Measurements from ENCODE around the gene FAM120AOS. TPM values are rescaled to one million over a fixed set of nuclear protein-coding genes. Genes with fewer than 3 reads are reported as not detected.
A peak's percentile ranks its signal among the peaks of the same experiment; 100 is the strongest.
"Not testable (repeated sequence)": the region's sequence is repeated elsewhere in the genome, so short reads cannot be mapped to it uniquely, and the experiment has no call there.

Gene FAM120AOS
- polyA plus RNA-seq, 1 donor from 2014 or later: 62.9 TPM

DNA sequence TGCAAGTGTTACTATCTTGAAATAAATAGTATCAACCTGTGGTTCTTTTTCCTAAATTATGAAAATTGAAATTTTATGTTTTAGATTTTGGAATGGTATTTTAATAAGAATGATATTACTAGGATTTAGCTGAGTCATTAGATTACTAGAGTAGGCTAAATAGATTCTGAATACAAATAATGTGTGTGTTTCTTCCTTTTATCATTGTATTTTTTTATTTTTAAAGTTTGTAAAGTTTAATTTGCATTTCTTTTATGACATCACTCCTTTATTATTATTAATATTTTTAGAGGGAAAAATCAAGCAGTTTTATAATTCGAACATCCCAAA lies 8.0 kb upstream of the FAM120AOS start:
- no peaks in the 10 kb centered on the region for H3K9me3 Mint-ChIP-seq
- H3K4me1 Mint-ChIP-seq: peaks cover 65 to 72% (median 71%) of the 10 kb centered on the region in 3 donors
- H3K4me3 Mint-ChIP-seq: peak overlapping the region in 1 of 4 donors; percentile 23
- H3K36me3 Mint-ChIP-seq: peaks cover 2% of the 10 kb centered on the region
- H3K27me3 Mint-ChIP-seq: no peaks in the 10 kb centered on the region
- H3K27ac Mint-ChIP-seq: no peak overlapping the region

DNA sequence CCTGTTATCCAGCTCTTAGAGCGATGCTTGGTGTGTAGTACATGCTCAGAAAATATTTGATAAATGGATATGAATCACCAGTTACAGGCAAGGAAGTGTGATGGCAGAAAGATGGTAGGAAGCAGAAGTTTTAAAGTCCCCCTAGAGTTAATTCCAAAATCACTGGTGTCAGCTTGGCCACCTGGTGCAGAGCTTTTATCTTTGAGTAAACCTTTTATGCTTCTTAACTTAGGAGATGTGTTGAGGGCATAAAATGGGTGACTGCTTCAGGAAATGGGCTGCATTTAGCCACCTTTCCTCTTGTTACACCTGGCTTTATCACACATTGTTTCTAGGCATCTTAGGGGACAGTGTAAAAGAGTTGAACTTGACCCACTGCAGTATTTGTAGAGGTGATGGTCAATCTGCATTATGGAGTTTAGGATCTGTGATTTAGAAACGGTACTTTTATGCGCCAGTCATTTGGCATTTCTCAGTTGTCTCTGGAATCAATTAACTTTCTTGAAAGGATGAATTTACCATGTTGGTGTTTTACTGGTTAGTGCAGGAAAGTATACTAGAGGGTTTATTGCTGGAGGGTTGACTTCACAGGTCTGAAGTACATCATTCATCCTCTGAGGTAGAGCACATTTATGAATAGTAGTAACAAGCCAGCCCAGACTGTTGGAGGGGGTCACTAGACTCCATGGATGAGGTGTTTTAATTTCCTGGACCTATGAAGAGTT lies 7.5 kb upstream of the FAM120AOS start:
- Mint-ChIP-seq H3K27me3 (no peaks in the 10 kb centered on the region), H3K9me3 (no peaks in the 10 kb centered on the region), H3K4me3 (peak overlapping the region in 1 of 4 donors; percentile 23), H3K27ac (peak overlapping the region in 2 of 3 donors; percentile 6 to 76), H3K4me1 (peaks cover 67 to 72% (median 72%) of the 10 kb centered on the region in 3 donors), H3K36me3 (peaks cover 2% of the 10 kb centered on the region)

DNA sequence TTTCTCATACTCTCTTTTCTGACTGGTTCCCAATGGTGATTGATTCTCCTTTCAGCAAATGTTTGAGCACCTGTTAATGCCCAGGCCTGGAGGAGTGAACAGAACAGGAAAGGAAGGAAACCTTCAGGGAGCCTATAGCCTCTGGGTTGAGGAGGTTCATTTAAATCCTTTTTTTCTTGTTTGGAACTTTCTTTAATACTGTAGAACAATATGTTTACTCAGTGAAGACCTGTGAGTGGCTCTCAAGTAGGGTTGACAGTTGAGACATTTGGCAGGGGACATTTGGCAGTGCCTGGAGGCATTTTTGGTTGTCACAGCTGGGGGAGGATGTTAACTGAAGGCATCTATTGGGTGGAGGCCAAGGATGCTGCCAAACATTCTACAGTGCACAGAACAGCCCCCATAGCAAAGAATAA lies 6.1 kb upstream of the FAM120AOS start:
- H3K4me3 Mint-ChIP-seq: no peak overlapping the region
- peak overlapping the region in 1 of 3 donors; percentile 19 for H3K27ac Mint-ChIP-seq
- peaks cover 2% of the 10 kb centered on the region for H3K36me3 Mint-ChIP-seq
- peaks cover 63 to 68% (median 64%) of the 10 kb centered on the region in 3 donors for H3K4me1 Mint-ChIP-seq
- H3K9me3 Mint-ChIP-seq: no peaks in the 10 kb centered on the region
- H3K27me3 Mint-ChIP-seq: no peaks in the 10 kb centered on the region

DNA sequence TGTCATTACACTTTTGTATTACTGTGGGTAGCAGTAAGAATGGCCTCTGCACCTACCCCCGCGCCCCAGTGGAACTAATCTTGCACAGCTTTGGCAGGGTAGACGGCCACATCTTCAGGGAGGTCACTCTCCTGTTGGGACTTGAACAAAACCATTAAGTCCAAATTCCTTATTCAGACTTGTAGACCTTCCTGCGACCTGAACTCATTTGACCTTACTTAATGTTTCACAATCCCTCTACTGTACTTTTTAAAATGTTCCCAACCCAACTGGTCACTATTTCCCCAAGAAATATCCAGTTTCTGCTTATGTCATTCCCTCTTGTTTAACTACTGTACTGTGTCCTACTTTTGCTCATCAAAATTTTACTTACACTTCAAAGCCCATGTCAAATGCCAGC lies 5.3 kb upstream of the FAM120AOS start:
- H3K4me3 Mint-ChIP-seq: no peak overlapping the region
- H3K36me3 Mint-ChIP-seq: peaks cover 2% of the 10 kb centered on the region
- H3K9me3 Mint-ChIP-seq: no peaks in the 10 kb centered on the region
- peaks cover 61 to 66% (median 62%) of the 10 kb centered on the region in 3 donors for H3K4me1 Mint-ChIP-seq
- peak overlapping the region in 2 of 3 donors; percentile 11 to 78 for H3K27ac Mint-ChIP-seq
- H3K27me3 Mint-ChIP-seq: no peaks in the 10 kb centered on the region

DNA sequence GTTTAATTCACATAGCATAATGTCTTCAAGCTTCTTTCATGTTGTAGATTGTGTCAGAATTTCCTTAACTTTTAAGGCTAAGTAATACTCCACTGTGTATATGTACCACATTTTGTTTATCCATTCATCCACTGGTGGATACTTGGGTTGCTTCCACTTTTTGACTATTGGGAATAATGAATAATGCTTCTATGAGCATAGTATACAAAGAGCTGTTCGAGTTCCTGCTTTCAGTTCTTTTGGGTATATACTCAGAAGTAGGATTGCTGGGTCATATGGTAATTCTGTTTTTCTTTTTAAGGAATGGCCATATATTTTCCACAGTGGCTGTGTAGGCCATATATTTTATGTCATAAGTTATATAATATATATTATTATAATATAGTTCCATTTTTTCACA lies 3.6 kb upstream of the FAM120AOS start:
- Mint-ChIP-seq H3K9me3 (no peaks in the 10 kb centered on the region), H3K4me1 (peaks cover 48 to 63% (median 56%) of the 10 kb centered on the region in 3 donors), H3K27me3 (no peaks in the 10 kb centered on the region), H3K27ac (peak overlapping the region; percentile 62 to 87 (median 73)), H3K36me3 (peaks cover 2% of the 10 kb centered on the region), H3K4me3 (peak overlapping the region in 2 of 4 donors; percentile 35 to 81)

DNA sequence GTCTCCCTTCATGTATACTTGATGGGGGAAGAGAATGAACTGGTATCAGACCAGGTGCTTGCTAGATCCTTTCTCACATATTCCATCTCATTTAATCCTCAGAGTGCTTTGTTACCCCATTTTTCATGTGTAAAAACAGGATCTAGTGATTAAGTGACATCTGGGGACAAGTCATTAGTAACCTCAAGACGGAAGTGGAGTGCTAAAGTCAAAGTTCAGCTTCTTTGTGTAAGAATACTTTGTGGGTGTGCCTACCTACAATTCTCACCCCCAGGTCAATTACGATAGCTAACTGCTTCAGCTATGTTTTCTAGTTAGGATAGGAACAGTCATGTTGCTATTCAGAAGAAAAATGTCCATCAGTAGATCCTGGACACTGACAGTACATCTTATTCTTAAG lies 3.1 kb upstream of the FAM120AOS start:
- Mint-ChIP-seq H3K9me3 (no peaks in the 10 kb centered on the region), H3K4me1 (peaks cover 46 to 63% (median 53%) of the 10 kb centered on the region in 3 donors), H3K36me3 (peaks cover 2% of the 10 kb centered on the region), H3K27me3 (no peaks in the 10 kb centered on the region), H3K4me3 (peak overlapping the region in 2 of 4 donors; percentile 35 to 81), H3K27ac (peak overlapping the region; percentile 62 to 87 (median 73))

DNA sequence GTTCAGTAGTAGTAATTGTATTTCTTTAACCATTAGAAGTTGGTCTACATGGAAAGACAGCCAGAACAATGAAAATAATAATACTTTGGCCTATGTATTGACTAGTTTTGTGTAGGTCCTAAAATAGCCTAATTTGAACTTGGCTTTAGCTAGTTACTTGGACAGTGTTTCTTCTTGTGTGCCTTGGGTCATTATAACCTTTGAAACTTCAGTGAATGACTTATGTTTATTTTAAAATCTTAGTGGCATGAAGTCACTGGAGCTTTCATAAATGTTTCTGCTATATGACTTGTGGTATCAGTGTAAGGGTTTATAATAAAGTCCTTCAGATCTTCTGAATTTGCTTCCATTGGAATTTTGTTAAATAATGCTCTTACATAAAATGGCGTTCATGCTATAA lies 2.6 kb upstream of the FAM120AOS start:
- Mint-ChIP-seq H3K27ac (peak overlapping the region; percentile 17 to 87 (median 62)), H3K9me3 (no peaks in the 10 kb centered on the region), H3K4me1 (peaks cover 44 to 61% (median 51%) of the 10 kb centered on the region in 3 donors), H3K27me3 (no peaks in the 10 kb centered on the region), H3K4me3 (peak overlapping the region in 2 of 4 donors; percentile 35 to 81), H3K36me3 (peaks cover 2% of the 10 kb centered on the region)

DNA sequence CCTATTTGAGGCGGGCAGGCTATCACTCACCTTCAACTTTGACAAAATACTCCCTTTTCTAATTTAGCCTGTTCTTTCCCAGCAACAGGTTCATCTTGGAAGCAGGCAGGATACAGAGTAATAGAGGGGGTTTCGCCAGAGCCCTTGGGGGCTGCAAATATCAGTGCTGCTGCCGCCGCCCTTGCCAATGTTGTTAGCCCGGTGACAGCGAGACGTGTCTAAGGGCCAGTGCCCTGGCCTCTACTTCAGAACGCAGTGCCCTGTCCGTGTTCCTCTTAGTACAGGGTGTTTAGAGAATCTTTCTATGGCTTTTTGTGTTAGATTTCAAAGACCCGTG lies 703 bp downstream of the FAM120AOS start:
- peak overlapping the region; percentile 84 to 96 (median 92) for H3K27ac Mint-ChIP-seq
- H3K4me3 Mint-ChIP-seq: peak overlapping the region; percentile 86 to 99 (median 96)
- no peaks in the 10 kb centered on the region for H3K27me3 Mint-ChIP-seq
- no peaks in the 10 kb centered on the region for H3K9me3 Mint-ChIP-seq
- H3K4me1 Mint-ChIP-seq: peaks cover 24 to 37% (median 36%) of the 10 kb centered on the region in 3 donors
- H3K36me3 Mint-ChIP-seq: no peaks in the 10 kb centered on the region

DNA sequence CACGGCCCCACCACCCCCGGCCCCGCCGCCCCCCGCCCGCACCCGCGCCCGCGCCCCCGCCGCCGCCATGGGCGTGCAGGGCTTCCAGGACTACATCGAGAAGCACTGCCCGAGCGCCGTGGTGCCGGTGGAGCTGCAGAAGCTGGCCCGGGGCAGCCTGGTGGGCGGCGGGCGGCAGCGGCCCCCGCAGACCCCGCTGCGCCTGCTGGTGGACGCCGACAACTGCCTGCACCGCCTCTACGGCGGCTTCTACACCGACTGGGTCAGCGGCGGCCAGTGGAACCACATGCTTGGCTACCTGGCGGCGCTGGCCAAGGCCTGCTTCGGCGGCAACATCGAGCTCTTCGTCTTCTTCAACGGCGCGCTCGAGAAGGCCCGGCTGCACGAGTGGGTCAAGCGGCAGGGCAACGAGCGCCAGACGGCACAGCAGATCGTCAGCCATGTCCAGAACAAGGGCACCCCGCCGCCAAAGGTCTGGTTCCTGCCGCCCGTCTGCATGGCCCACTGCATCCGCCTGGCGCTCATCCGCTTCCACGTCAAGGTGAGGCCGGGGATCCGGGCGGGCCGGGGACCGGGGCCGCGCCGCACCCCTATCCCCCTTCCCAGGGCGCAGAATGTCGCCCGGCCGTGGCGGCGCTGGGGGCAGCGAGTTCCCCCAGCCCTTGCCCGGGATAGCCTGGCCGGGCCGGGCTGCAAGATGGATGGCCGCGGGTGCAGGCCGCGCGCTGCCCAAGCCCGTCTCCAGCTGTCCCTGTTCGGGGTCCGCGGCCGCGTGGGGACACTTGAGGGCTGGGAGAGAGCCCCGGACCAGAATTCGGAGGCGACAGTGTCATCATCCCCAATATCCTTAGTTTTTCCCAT lies 1.3 kb downstream of the FAM120AOS start:
- Mint-ChIP-seq H3K9me3 (no peaks in the 10 kb centered on the region), H3K36me3 (no peaks in the 10 kb centered on the region), H3K4me3 (peak overlapping the region; percentile 86 to 99 (median 96)), H3K27me3 (no peaks in the 10 kb centered on the region), H3K27ac (peak overlapping the region; percentile 84 to 96 (median 92)), H3K4me1 (peaks cover 22 to 33% (median 31%) of the 10 kb centered on the region in 3 donors)

DNA sequence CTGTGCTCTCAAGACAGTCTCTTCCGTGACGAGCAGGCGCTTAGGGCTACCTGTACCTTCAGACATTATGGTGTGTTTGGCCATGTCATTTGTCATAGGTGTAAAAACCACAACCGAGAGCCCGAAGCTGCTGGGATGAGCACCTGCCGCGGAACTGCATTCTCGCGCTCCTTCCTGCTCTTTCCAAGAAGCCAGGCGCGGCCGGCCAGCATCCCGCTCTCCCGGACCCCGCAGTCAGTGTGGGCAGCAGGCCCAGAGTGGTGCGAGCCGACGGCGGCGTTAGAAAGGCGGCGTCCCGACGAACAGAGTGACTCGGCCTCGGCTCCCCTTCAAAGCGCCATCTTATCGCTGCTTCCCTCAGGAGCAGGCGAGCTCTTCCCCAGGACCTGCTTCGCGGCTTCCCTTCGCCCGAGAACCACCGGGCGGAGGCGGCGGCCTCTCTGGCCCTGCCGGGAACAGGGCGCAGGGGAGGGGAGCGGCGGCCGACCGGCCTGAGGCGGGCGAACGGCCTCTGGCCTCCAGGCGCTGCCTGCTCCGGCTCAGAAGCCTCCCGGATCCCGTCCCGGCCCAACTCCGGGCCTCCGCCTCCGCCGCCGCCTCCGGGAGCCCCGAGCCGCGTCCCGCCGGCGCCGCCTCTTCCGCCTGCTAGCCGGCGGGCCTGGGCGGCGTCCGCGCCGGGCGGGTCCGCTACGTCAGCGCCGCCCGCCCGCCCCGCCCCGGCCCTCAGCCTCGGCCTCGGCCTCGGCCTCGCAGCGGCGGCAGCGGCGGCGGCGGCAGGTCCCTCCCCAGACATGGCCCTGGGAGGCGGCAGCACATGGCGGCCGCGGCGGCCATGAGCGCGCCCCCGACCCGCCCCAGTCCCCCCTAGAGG lies 2.2 kb downstream of the FAM120AOS start, which contains the start of gene FAM120A:
TSS of gene FAM120A (plus strand) at position 741 of the 871 bp plus-strand sequence. CDS start 231 bp downstream, outside the sequence.
- H3K27ac Mint-ChIP-seq: peak within 1 kb of the TSS; percentile 84 to 96 (median 92)
- H3K36me3 Mint-ChIP-seq: no peaks in the 10 kb centered on the region
- H3K4me3 Mint-ChIP-seq: peak within 1 kb of the TSS; percentile 87 to 99 (median 96)
- no peaks in the 10 kb centered on the region for H3K9me3 Mint-ChIP-seq
- H3K4me1 Mint-ChIP-seq: peaks cover 14 to 24% (median 22%) of the 10 kb centered on the region in 3 donors
- no peaks in the 10 kb centered on the region for H3K27me3 Mint-ChIP-seq

DNA sequence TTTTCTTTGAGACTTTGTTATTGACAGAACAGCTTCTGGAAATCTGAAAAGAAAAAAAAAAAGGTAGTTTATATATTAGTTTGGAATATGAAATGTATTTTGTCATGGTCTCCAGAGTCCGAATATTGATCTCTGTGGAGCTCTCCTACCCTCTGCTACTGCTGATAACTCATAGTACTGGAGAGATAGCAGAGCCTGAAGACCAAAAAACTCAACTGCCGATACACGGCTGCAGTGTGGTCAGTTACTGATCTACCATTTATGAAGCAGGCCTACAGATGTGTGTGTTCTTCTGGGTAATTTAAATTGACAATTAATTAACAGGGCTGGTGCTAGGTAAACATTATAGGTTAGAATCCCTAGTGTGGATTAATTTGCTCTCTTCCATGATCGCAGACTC lies 5.7 kb downstream of the FAM120AOS start:
- Mint-ChIP-seq H3K27ac (peak overlapping the region in 2 of 3 donors; percentile 39 to 48), H3K4me3 (no peak overlapping the region), H3K27me3 (no peaks in the 10 kb centered on the region), H3K4me1 (peaks cover 3 to 8% (median 4%) of the 10 kb centered on the region in 3 donors), H3K9me3 (no peaks in the 10 kb centered on the region), H3K36me3 (peaks cover 2% of the 10 kb centered on the region)

DNA sequence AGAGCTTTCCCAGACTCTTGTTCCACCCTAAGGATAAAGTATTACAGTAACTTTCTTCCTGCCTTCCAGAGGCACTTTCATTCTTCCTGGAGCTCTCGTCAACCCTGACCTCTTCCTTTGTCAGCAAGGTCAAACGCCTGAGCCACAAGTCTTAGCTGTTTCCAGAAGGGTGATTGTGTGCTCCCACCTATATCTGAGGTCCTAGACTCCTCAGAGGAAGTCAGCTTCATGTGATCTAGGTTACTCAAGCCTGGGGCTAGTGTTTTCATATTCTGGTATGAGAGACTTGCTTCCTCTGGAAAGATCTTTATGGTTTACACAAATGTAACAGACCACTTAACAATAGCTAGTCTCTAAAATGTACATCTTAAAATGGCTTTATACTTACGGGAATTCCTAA lies 7.3 kb downstream of the FAM120AOS start:
- Mint-ChIP-seq H3K4me3 (peak overlapping the region in 1 of 4 donors; percentile 14), H3K36me3 (peaks cover 2% of the 10 kb centered on the region), H3K27ac (peak overlapping the region in 2 of 3 donors; percentile 8 to 39), H3K4me1 (peaks cover 3 to 8% (median 4%) of the 10 kb centered on the region in 3 donors), H3K9me3 (no peaks in the 10 kb centered on the region), H3K27me3 (no peaks in the 10 kb centered on the region)

DNA sequence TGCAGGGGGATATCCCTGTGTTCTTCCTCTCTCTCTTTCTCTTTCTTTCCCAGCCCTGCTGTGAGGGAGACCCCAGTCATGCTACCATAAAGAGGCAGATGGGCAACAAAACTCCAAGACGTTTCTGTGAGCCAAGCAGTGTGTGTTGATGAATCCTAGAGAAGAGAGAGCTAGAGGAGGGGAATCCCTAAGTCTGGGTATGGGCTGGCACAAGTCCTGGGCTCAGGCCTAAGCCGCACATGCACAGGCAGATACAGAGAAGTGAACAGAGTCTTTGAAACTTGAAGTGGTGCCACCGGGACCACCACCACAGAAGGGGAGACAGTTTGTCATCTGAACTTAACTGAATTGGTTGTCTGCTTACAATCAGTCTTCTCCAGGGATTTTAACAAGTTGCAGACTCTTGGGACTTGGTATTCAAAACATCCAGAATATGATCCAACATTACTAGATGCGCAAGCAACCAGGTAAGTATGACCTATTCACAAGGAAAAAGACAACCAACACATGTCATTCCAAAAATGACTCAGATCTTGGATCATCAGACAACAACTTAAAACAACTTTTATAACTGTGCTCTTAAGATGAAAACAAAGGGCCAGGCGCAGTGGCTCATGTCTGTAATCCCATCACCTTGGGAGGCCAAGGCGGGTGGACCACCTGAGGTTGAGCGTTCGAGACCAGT lies 12.3 kb downstream of the FAM120AOS start:
- H3K27me3 Mint-ChIP-seq: no peaks in the 10 kb centered on the region
- H3K4me1 Mint-ChIP-seq: no peaks in the 10 kb centered on the region
- H3K9me3 Mint-ChIP-seq: no peaks in the 10 kb centered on the region
- peaks cover 3% of the 10 kb centered on the region for H3K36me3 Mint-ChIP-seq
- no peak overlapping the region for H3K4me3 Mint-ChIP-seq
- H3K27ac Mint-ChIP-seq: no peak overlapping the region

DNA sequence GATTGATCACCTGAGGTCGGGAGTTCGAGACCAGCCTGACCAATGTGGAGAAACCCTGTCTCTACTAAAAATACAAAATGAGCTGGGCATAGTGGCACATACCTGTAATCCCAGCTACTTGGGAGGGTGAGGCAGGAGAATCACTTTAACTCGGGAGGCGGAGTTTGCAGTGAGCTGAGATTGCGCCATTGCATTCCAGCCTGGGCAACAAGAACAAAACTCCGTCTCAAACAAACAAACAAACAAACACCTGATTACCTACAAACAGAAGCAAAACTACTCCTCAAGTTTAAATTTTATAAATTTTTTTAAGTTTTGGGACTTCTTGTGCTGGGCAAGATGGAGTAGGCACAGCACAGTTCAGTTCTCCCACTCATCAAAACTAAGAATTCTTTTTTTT lies 14.1 kb downstream of the FAM120AOS start:
- H3K4me3 Mint-ChIP-seq: not testable (repeated sequence)

More for the DNA sequence above, 14.1 kb downstream of the FAM120AOS start:
- H3K27me3 Mint-ChIP-seq, H3K4me1 Mint-ChIP-seq, H3K27ac Mint-ChIP-seq, H3K9me3 Mint-ChIP-seq, H3K36me3 Mint-ChIP-seq: not testable (repeated sequence)
